HG02763 (cell line): ENCODE measurements around the gene CADM1.

Experiments
- ATAC-seq: cut with Tn5 transposase; IDR thresholded peaks from one replicate; pipeline ENCODE4 v1.9.1; 2021; ENCODE audit warnings: mild to moderate bottlenecking, moderate library complexity; ENCODE audit not compliant: unreplicated experiment

CADM1 gene

GRCh38 chr11:115161876-115162275 is 342.3 kb downstream of the CADM1 start:
- no peak for ATAC-seq

GRCh38 chr11:115159207-115159606 is 345.0 kb downstream of the CADM1 start:
- ATAC-seq: no peak

GRCh38 chr11:115158053-115158452 is 346.2 kb downstream of the CADM1 start:
- ATAC-seq: no peak

GRCh38 chr11:115157247-115157646 is 347.0 kb downstream of the CADM1 start:
- ATAC-seq: no peak

- ATAC-seq: no peak
Observed at GRCh38 chr11:115155978-115156377, 348.2 kb downstream of the CADM1 start.

GRCh38 chr11:115155320-115155719 is 348.9 kb downstream of the CADM1 start:
- ATAC-seq: no peak

GRCh38 chr11:115154355-115154736 is 349.9 kb downstream of the CADM1 start:
- ATAC-seq: no peak

- ATAC-seq: no peak
Observed at GRCh38 chr11:115153731-115154354, 350.4 kb downstream of the CADM1 start.

- no peak for ATAC-seq
Observed at GRCh38 chr11:115153135-115153534, 351.1 kb downstream of the CADM1 start.

GRCh38 chr11:115151010-115151409 is 353.2 kb downstream of the CADM1 start:
- ATAC-seq: no peak

- ATAC-seq: no peak
Observed at GRCh38 chr11:115148691-115149090, 355.5 kb downstream of the CADM1 start.

- no peak for ATAC-seq
Observed at GRCh38 chr11:115148101-115148500, 356.1 kb downstream of the CADM1 start.

- no peak for ATAC-seq
Observed at GRCh38 chr11:115147243-115147807, 356.9 kb downstream of the CADM1 start.

GRCh38 chr11:115146425-115146824 is 357.8 kb downstream of the CADM1 start:
- ATAC-seq: no peak

GRCh38 chr11:115145324-115145723 is 358.9 kb downstream of the CADM1 start:
- no peak for ATAC-seq

- no peak for ATAC-seq
Observed at GRCh38 chr11:115144914-115145313, 359.3 kb downstream of the CADM1 start.

GRCh38 chr11:115144014-115144413 is 360.2 kb downstream of the CADM1 start:
- ATAC-seq: no peak

- ATAC-seq: no peak
Observed at GRCh38 chr11:115141231-115142114, 362.7 kb downstream of the CADM1 start.

GRCh38 chr11:115135936-115136335 is 368.3 kb downstream of the CADM1 start:
- ATAC-seq: no peak

- no peak for ATAC-seq
Observed at GRCh38 chr11:115134926-115135325, 369.3 kb downstream of the CADM1 start.

- ATAC-seq: no peak
Observed at GRCh38 chr11:115133475-115134209, 370.6 kb downstream of the CADM1 start.
